GM15510 (cell line): Measurements from ENCODE around the gene ANKS6.

Experiments
- POLR2A ChIP-seq: IDR thresholded peaks from 3 replicates; pipeline ENCODE4 v1.6.1; 2011; ENCODE audit warnings: borderline replicate concordance; ENCODE audit not compliant: insufficient read length; ENCODE audit errors: extremely low read depth

ANKS6 gene

GRCh38 chr9:98787766-98788335 is 8.5 kb downstream of the ANKS6 start:
- TF ChIP-seq POLR2A = no peak

GRCh38 chr9:98786750-98787510 is 9.4 kb downstream of the ANKS6 start:
- no peak for TF ChIP-seq POLR2A

- TF ChIP-seq POLR2A = no peak
Measured at GRCh38 chr9:98784831-98785806, 11.2 kb downstream of the ANKS6 start.

- no peak for TF ChIP-seq POLR2A
Measured at GRCh38 chr9:98783518-98784226, 12.7 kb downstream of the ANKS6 start.

DNA sequence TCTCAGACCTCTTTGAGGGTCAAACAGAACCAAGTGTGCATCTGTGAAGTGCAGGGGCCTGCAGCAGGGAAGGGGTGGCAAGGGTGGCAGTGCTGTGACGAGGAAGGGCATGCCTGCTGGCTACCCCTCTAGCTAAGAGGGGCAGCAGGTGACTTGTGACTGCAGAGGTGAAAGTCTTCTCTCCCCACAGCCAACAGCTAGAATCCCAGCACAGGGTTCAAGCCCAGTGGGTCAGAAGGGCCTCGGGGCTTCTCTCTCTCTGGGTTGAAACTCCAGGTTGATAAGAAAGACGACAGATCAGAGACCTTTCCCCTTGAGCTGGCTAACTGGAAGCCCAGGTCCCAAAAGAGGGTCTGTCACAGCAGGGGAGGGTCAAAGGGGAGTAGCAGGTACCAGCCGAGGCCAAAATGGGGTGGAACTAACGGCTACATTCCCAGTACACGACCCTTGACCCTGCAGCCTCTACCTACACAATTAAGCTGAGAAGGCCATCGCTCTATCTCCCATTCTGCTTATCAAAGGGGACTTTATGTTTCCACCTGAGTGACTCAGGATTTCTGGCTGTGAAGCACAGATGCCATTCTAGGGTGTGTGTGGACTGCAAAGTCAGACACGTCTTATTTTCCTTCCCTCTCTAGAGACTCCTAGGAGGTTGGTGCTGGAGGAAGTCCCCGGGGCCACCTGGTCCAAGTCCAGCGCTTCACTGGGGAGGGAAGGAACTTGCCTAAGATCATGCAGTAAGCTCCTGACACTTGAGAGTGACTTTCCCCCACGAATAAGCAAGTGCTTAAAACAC is 14.6 kb downstream of the ANKS6 start:
- TF ChIP-seq POLR2A = no peak

- no peak for TF ChIP-seq POLR2A
Measured at GRCh38 chr9:98780059-98780749, 16.2 kb downstream of the ANKS6 start.

- TF ChIP-seq POLR2A = no peak
Measured at GRCh38 chr9:98778711-98779530, 17.4 kb downstream of the ANKS6 start.

GRCh38 chr9:98778251-98778650 is 18.1 kb downstream of the ANKS6 start:
- TF ChIP-seq POLR2A = no peak

GRCh38 chr9:98777618-98778017 is 18.7 kb downstream of the ANKS6 start:
- TF ChIP-seq POLR2A = no peak

DNA sequence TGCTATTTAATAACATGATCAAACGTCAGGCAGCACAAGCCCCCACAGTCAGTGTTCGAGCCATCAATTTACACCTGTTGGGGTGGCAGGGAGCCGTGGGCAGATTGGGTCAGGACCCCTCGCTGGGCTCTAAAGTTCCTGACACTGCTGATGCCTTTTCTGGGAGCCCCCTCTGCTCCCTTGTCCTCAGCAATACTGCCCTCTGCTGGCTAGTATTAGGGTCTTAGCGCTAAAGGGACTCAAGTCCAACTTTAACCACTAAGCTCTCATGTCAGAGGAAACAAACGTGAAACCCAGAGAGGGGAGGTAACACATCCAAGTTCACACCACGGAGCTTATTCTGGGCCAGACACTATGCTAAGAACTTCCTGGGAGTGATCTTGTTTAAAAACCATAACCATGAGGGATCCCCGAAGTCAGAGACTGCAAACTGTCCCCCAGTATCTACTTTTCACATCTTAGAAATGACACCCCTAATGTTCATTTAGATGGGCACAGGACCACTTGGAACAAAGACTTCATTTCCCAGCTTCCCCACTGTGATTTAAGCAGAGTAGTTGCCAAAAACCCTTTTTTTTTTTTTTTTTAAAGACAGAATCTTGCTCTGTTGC is 20.4 kb downstream of the ANKS6 start:
- TF ChIP-seq POLR2A = no peak

GRCh38 chr9:98774746-98775145 is 21.6 kb downstream of the ANKS6 start:
- TF ChIP-seq POLR2A = no peak

- TF ChIP-seq POLR2A = no peak
Measured at GRCh38 chr9:98773721-98774120, 22.6 kb downstream of the ANKS6 start.

DNA sequence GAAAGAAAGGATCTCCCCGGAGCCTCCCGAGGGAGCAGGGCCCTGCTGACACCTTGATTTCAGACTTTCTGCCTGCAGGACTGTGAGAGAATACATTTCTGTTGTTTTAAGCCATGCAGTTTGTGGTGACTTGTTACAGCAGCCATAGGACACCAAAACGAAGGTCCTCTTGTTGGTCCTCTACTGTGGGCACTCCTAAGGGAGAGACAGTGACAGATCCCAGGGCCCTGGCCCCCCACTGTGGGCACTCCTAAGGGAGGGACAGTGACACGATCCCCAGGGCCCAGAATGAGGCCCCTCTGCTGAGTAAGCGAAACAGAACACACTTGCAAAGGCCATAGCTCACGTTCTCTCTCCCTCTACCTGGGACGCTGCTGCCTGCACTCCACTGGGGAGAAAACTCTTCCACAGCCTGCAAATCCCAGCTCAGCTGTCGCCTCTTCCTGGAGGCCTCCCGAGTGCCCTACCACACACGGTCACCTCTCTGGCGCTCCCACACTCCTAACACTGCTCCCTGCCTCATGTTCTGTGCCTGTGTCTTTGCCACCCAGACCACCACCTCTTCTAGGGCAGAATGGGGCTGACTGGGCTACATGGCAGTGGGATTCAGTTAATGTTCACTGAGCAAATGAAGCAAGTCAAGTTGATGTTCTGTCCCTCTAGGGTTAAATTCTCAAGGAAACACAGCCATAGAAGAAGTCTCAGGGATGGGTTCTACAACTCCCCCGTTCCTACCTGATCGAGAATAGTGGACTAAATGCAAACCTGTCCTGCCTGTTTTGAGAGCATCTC is 23.8 kb downstream of the ANKS6 start:
- no peak for TF ChIP-seq POLR2A
